GM12875 (cell line): ENCODE data around the gene MS4A6A.
"Not testable (repeated sequence)": the region's sequence is repeated elsewhere in the genome, so short reads cannot be mapped to it uniquely, and the experiment has no call there.

ENCODE experiments used
- H3K4me3 ChIP-seq: one replicate; pipeline ENCODE4 v1.5.1; 2011; ENCODE audit warnings: low read depth, low read length, control low read depth
- TF ChIP-seq, protein P1 (sequence below): IDR thresholded peaks from 2 replicates; pipeline ENCODE4 v1.5.1; 2011; ENCODE audit warnings: low read depth, mild to moderate bottlenecking, control low read depth, inconsistent platforms, low read length, moderate library complexity, borderline replicate concordance; ENCODE audit not compliant: insufficient read depth

The MS4A6A gene

DNA sequence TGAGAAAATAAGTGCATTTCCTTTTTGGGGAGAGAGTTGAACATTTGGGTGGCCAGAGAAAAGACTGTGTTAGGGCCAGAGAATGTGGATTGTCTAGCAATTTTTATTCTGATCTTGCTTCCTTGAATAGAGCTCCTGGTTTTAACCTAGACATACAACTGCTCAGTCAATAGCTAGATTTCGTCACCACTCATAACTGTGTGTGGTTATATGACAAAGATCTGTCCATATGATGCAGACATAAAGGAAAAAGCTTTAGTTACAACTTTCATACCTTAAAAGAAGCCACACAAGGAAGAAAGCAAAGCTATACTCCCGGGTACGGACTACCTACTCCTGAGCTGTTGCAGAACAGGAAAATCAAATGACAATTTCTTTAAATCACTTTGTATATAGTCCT is 37.2 kb downstream of the MS4A6A start:
- TF ChIP-seq, protein P1, sequence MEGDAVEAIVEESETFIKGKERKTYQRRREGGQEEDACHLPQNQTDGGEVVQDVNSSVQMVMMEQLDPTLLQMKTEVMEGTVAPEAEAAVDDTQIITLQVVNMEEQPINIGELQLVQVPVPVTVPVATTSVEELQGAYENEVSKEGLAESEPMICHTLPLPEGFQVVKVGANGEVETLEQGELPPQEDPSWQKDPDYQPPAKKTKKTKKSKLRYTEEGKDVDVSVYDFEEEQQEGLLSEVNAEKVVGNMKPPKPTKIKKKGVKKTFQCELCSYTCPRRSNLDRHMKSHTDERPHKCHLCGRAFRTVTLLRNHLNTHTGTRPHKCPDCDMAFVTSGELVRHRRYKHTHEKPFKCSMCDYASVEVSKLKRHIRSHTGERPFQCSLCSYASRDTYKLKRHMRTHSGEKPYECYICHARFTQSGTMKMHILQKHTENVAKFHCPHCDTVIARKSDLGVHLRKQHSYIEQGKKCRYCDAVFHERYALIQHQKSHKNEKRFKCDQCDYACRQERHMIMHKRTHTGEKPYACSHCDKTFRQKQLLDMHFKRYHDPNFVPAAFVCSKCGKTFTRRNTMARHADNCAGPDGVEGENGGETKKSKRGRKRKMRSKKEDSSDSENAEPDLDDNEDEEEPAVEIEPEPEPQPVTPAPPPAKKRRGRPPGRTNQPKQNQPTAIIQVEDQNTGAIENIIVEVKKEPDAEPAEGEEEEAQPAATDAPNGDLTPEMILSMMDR, result no peak
- H3K4me3 ChIP-seq, result no peak overlapping the region

DNA sequence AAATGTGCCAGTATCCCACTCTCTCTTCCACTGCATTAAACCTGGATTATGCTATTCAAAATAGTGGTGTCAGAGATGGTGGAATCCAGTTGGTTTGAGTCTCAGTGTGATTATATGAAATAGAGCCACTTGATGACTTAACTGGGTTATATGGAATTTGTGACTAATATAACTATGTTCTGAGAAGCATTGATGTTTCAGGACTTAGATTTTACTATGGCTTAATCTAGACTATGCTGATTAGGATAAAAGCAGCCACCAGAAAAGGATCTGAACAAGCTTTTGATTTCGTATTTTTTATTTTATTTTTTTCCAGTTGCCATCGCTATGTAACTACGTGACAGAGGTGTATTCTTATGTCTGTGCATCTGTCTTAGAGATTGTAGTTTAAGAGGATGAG is 39.1 kb downstream of the MS4A6A start:
- TF ChIP-seq, protein P1, result no peak
- no peak overlapping the region for H3K4me3 ChIP-seq

DNA sequence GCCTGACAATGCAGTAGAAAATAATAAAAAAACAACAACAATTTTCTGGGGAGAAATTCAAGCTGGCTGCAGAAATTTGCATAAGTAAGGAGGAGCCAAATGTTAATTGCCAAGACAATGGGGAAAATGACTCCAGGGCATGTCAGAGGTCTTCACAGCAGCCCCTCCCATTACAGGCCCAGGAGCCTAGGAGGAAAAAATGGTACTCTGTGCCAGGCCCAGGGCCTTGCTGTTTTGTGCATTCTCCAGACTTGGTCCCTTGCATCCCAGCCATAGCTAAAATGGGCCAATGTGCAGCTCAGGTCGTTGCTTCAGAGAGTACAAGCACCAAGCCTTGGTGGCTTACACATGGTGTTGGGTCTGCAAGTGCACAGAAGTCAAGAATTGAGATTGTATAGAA is 49.0 kb downstream of the MS4A6A start:
- H3K4me3 ChIP-seq, result no peak overlapping the region
- TF ChIP-seq, protein P1, result no peak

DNA sequence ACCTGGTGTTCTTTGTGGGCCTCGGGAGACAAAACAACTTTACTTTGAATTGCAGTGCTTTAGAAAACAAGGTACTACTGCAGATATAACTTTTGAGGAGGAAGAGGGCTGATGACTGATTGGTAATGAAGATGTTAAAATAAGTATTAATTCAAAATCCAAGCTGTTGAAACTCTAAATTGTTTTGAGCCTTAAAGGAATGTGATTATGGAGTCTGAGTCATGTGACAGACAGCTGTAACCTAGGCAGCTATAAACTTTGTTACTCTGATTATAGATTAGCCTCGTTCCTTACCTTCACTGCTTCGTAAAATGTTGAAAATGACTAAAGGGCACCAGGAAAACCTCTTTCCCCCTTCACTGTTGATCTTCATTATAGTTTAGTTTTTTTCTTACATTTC is 51.0 kb downstream of the MS4A6A start:
- TF ChIP-seq, protein P1, result no peak
- H3K4me3 ChIP-seq, result no peak overlapping the region

DNA sequence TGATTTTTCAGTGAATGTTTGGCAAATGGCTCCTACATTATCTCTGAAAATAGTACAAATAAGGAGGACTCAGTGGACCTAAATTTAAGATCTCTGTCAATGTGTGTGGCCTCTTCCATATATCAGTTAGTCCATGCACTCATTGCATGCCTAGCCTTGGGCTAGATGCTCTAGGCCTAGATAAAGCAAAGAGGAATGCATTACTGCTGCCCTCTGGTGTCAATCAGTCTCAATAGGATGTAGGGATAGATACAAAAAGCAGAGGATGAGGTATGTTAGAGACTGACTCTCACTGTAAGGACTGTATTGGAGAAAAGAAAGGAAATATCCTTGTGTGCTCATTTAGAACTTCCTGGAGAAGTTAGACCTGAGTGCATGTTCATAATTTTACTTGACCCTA is 52.4 kb downstream of the MS4A6A start:
- H3K4me3 ChIP-seq, result no peak overlapping the region
- TF ChIP-seq, protein P1, result peak; percentile 31; the same call in 1 of the 2 replicates

DNA sequence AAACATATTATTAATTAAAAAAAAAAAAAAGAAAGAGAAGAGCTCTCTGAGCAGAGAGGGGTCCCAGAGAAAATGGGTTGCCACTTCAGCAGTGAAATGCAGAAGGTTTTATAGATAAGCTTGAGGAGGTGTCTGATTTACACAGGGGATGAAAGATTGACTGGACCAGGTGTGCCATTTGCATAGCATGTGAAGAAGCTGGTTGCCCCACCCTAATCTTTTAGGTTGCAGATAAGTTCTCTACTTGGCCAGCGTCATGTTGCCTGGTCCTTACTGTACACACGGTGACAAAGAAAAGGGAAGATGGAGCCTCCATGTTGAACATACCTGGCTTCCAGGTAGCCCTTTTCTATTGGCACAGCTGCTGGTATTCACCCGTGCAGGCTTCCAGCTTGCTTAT is 53.0 kb downstream of the MS4A6A start:
- no peak overlapping the region for H3K4me3 ChIP-seq
- TF ChIP-seq, protein P1, result no peak

DNA sequence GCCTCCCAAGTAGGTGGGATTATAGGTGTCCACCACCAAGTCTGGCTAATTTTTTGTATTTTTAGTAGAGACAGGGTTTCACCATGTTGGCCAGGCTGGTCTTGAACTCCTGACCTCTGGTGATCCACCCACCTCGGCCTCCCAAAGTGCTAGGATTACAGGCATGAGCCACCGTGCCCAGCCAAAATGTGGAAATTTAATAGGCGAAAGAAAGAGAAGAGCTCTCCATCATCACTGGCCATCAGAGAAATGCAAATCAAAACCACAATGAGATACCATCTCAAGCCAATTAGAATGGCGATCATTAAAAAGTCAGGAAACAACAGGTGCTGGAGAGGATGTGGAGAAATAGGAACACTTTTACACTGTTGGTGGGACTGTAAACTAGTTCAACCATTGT is 54.0 kb downstream of the MS4A6A start:
- not testable (repeated sequence) for H3K4me3 ChIP-seq

DNA sequence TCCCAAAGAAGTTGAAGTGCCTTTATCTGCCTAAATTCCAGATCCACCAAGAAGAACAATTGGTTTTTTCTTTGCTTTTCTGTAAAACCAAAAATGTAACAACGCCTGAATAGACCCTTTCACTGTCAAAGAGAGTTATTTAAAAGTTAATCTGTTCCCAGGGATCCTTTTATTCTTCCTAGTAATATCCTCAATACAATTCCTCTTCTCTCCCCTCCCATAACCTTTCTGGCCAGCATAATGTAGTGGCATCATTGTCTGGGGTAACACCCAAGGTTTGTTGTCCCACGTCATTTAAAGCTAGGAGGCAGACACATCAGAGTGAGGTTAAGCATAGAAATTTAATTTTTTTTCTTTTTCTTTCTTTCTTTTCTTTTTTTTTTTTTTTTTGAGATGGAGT is 54.5 kb downstream of the MS4A6A start:
- TF ChIP-seq, protein P1, result no peak
- H3K4me3 ChIP-seq, result no peak overlapping the region
